GM18873 (cell line): Measurements from ENCODE around the gene NMB.
"Not testable (repeated sequence)": the region's sequence is repeated elsewhere in the genome, so short reads cannot be mapped to it uniquely, and the experiment has no call there.

ENCODE experiments used
- ATAC-seq: cut with Tn5 transposase; IDR thresholded peaks from one replicate; pipeline ENCODE4 v1.9.1; 2021; ENCODE audit warnings: mild to moderate bottlenecking, moderate library complexity, moderate number of reproducible peaks; ENCODE audit not compliant: unreplicated experiment, low FRiP score

Gene NMB, protein sequence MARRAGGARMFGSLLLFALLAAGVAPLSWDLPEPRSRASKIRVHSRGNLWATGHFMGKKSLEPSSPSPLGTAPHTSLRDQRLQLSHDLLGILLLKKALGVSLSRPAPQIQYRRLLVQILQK

DNA sequence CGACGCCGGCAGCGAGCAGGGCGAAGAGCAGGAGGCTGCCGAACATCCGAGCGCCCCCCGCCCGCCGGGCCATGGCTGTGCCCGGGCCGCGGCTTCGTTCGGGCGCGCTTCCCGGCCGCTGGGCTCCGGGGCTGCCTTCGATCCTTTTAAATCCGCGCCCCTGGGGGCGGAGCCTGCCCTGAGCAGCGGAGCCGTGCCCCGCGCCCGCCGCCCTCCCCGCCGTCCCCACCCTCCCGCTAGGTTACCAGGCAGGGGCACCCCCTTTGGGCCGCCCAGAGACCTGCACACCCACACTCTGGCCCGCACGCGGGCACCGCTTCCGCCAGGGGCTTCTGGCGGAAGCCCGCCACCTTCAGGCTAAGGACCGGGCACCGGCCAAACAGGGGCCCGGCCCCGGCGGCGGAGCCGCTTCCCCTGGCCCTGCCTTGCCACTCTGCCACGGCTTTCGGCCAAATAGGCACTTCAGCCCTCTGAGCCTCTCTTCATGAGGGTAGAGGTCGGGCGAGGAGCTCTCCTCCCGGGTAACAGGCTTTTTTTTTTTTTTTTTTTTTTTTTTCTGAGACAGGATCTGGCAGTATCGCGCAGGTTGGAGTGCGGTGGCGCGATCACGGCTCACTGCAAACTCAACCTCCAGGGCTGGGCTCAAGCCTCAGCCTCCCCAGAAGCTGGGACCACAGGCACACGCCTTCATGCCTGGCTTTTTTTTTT lies at the start of gene NMB:
NMB (minus strand) TSS at position 120 of the 708 bp plus-strand sequence; CDS start at position 73, 47 bp downstream.
- ATAC-seq: peak; percentile 50

- no peak for ATAC-seq
Observed at GRCh38 chr15:84703808-84704207, 45.8 kb upstream of the NMB start.

GRCh38 chr15:84702961-84703482 lies 45.0 kb upstream of the NMB start:
- no peak for ATAC-seq

GRCh38 chr15:84699538-84700191 lies 41.7 kb upstream of the NMB start:
- no peak for ATAC-seq

- no peak for ATAC-seq
Observed at GRCh38 chr15:84697236-84697990, 39.4 kb upstream of the NMB start.

DNA sequence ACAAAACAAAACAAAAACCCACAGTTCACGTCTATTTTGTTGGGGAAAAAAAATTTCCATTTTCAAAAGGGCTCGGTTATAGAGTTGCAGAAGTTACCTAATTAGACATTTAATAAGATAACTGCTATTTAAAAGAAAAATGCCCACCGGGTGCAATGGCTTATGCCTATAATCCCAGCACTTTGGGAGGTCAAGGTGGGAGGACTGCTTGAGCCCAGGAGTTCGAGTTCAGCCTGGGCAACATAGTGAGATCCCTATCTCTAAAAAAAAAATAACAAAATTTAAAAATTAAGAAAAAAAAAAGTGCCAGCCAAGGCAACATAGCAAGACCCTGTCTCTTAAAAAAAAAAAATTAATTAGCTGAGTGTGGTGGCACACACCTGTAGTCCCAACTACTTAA lies 38.8 kb upstream of the NMB start:
- no peak for ATAC-seq

- ATAC-seq: no peak
Observed at GRCh38 chr15:84690342-84690741, 32.3 kb upstream of the NMB start.

GRCh38 chr15:84689858-84690257 lies 31.9 kb upstream of the NMB start:
- no peak for ATAC-seq

DNA sequence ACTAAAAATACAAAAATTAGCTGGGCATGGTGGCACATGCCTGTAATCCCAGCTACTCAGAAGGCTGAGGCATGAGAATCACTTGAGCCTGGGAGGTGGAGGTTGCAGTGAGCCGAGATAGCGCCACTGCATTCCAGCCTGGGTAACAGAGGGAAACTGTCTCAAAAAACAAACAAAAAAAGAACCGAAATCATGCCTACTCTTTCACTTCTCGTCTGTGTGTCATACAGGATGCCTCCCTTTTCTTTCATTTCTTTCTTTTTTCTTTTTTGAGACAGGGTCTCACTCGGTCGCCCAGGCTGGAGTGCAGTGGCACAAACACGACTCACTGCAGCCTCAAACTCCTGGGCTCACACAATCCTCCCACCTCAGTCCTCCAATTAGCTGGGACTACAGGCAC lies 28.4 kb upstream of the NMB start:
- ATAC-seq: not testable (repeated sequence)

- no peak for ATAC-seq
Observed at GRCh38 chr15:84685304-84685703, 27.3 kb upstream of the NMB start.

- ATAC-seq: no peak
Observed at GRCh38 chr15:84684092-84684491, 26.1 kb upstream of the NMB start.

DNA sequence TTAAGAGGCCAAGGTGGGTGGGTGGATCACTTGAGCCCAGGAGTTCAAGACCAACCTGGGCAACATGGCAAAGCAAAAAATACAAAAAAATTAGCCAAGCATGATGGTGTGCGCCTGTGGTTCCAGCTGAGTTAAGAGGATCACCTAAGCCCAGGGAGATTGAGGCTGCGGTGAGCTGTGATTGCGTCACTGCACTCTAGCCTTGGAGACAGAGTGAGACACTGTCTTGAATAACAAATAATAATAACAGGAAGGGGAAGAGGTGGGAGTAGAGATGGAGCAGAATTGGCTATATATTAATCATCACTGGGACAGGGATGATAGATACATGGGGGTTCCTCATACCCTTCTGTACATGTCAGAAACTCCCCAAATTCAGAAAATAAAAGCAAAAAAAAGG lies 23.8 kb upstream of the NMB start:
- ATAC-seq: no peak

DNA sequence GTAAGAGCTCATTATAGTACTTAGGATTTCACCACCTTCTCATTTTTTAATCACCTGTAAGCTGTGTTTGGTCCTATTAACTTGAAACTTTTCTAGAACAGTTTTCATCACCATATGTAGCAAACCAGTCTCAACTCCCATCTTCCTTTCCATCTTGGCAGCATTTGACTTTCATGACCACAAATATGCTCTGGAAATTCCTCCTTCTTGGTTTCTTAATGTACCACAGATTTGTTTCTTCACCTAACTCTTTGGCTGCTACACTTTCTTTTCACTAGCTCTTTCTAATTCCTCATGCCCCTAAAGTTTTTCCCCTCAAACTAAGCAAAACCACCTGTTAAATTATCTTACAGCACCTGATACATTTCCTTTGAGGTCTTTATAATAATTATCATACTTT lies 13.2 kb upstream of the NMB start:
- ATAC-seq: no peak

DNA sequence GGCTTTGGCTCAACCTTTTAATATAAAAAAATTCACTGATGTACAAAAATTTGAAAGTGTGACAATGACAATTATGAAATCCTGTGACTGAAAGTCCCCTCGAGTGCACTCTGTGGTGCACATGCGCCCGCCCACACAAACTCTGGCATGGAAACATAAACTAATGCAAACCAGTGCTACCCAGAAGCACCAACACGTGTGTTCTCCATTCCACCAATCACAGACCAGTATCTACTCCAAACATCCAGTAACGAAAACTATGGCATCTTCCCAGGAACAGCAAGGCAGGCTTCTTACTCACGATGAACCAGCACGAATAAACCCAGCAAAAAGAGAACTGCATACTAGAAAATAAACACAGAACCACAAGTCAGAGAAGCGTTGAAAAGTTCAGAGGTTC lies 11.7 kb upstream of the NMB start:
- no peak for ATAC-seq

- ATAC-seq: no peak
Observed at GRCh38 chr15:84668221-84668982, 10.4 kb upstream of the NMB start.

DNA sequence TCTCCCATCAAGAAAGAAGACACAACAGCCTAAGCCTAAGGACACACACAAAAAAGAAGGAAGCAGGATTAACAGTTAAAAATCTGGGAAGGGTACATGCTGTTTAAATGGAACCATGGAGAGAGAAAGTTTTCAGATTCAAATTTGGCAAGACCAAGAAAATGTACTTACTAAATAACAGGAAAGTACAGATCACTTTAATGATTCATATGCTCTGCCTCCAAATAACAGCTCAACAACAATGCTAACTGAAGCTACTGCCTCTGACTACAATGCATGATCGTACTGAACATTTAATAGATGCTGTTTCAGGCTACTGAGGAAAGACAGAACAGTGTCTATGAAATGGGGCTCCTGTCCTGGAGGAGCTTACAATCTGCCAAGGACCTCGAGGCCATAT lies 8.4 kb upstream of the NMB start:
- no peak for ATAC-seq

GRCh38 chr15:84661001-84661400 lies 3.0 kb upstream of the NMB start:
- ATAC-seq: no peak

- ATAC-seq: no peak
Observed at GRCh38 chr15:84659904-84660781, 2.1 kb upstream of the NMB start.

DNA sequence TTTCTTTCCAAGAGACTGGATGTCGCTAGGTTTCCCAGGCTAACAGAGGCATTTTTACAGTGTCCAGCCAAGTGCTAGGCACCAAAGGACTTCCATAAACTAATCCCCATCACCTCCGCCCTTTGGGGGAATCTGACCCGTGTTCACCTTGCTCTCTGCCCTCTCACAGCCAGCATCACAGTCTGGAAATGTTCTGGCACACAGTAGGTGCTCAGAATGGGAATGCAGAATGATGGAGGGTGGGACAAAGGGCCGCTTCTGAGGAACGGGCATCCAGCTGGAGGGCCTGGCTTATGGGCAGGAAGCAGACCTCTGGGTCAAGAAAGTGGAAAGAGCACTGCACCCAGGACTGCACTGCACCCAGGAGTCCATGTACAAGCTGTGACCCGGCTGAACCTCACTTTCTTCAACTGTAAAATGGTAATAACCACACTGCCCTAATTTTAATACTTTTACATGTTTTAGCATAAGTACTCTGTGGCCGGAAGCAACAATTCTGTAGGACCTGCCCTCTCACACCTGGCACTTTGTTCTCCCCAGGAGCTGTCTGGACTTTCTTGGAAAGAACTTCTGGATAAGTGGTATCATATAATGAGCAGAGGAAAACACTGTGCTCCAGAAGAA lies 901 bp upstream of the NMB start:
- ATAC-seq: no peak
